Loucy (cell line): ENCODE measurements around the gene CYTH4.

Experiments
- H2AFZ ChIP-seq: fragments of 200-600 bp; sonication (generic); 2 replicates; pipeline ENCODE4 v1.6.0; 2016; ENCODE audit warnings: antibody characterized with exemption, mild to moderate bottlenecking, low read length, moderate library complexity
- H3F3A ChIP-seq: fragments of 200-600 bp; 2 replicates; pipeline ENCODE4 v1.6.0; 2016; ENCODE audit warnings: antibody characterized with exemption, low read depth, mild to moderate bottlenecking
- H3K27me3 ChIP-seq: fragments of 200-600 bp; sonication (generic); 2 replicates; pipeline ENCODE4 v1.6.1; 2014; ENCODE audit warnings: low read length, mild to moderate bottlenecking; ENCODE audit not compliant: insufficient read depth, poor library complexity, severe bottlenecking
- H3K36me3 ChIP-seq: fragments of 200-600 bp; sonication (generic); 2 replicates; pipeline ENCODE4 v1.6.1; 2016; ENCODE audit warnings: low read length; ENCODE audit not compliant: insufficient read depth
- H3K4me1 ChIP-seq: fragments of 200-600 bp; sonication (generic); 2 replicates; pipeline ENCODE4 v1.5.1; 2014; ENCODE audit warnings: low read length, mild to moderate bottlenecking; ENCODE audit not compliant: insufficient read depth, poor library complexity, severe bottlenecking
- H3K4me2 ChIP-seq: fragments of 200-600 bp; sonication (generic); 2 replicates; pipeline ENCODE4 v1.6.0; 2014; ENCODE audit warnings: antibody characterized with exemption, low read length, low read depth, mild to moderate bottlenecking; ENCODE audit not compliant: poor library complexity, severe bottlenecking
- H3K4me3 ChIP-seq: fragments of 200-600 bp; sonication (generic); 2 replicates; pipeline ENCODE4 v1.5.1; 2014; ENCODE audit warnings: low read length, mild to moderate bottlenecking, mixed read lengths; ENCODE audit not compliant: poor library complexity, severe bottlenecking
- H3K79me2 ChIP-seq: fragments of 200-600 bp; sonication (generic); 2 replicates; pipeline ENCODE4 v1.6.1; 2014; ENCODE audit warnings: low read length; ENCODE audit not compliant: insufficient read depth
- H3K9ac ChIP-seq: fragments of 200-600 bp; sonication (generic); 2 replicates; pipeline ENCODE4 v1.6.0; 2014; ENCODE audit warnings: mild to moderate bottlenecking, low read depth, low read length, moderate library complexity; ENCODE audit not compliant: poor library complexity, severe bottlenecking
- H3K9me2 ChIP-seq: fragments of 200-600 bp; sonication (generic); replicated peaks from 2 replicates; pipeline ENCODE4 v1.6.1; 2016; ENCODE audit warnings: low read depth, low read length, mixed read lengths
- H3K9me3 ChIP-seq: fragments of 200-600 bp; sonication (generic); 2 replicates; pipeline ENCODE4 v1.6.1; 2014; ENCODE audit warnings: mild to moderate bottlenecking, antibody characterized with exemption, low read length, low read depth; ENCODE audit not compliant: insufficient read depth
- H4K20me1 ChIP-seq: fragments of 200-600 bp; sonication (generic); 2 replicates; pipeline ENCODE4 v1.6.0; 2014; ENCODE audit warnings: antibody characterized with exemption, low read length, mild to moderate bottlenecking; ENCODE audit not compliant: insufficient read depth, poor library complexity, severe bottlenecking
- CTCF ChIP-seq: fragments of 200-600 bp; sonication (generic); conservative IDR thresholded peaks from 2 replicates; pipeline ENCODE4 v1.5.1; 2014; ENCODE audit warnings: mild to moderate bottlenecking, antibody characterized with exemption, low read length
- EZH2phosphoT487 ChIP-seq: fragments of 200-600 bp; IDR thresholded peaks from 2 replicates; pipeline ENCODE4 v1.6.1; 2018; ENCODE audit warnings: antibody characterized with exemption, mild to moderate bottlenecking, moderate library complexity, borderline replicate concordance

Gene CYTH4

DNA sequence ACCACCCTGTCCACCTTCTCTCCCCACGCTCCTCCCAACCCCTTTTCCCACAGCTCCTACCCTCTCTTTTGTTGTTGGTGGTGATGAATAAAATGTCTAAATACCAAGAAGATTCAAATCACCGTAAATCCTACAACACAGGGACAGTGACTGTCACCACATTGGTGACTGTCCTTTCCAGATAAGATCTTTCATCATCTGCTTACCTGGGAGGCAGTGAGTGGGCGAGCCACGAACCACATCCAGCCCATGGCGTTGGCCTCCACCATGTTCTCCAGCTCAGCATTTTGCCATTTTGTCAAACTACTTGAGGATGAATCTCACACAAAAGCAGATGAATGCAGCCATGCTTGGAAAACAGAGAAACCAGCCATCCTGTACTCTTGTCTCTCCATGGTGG is 6.7 kb upstream of the CYTH4 start:
- H3K9me3 ChIP-seq, result no peaks in the 10 kb centered on the region
- H3F3A ChIP-seq, result no peaks in the 10 kb centered on the region
- H3K9ac ChIP-seq, result no peak overlapping the region
- H3K79me2 ChIP-seq, result no peaks in the 10 kb centered on the region
- H3K4me2 ChIP-seq, result no peak overlapping the region
- no peak overlapping the region for H2AFZ ChIP-seq
- no peaks in the 10 kb centered on the region for H3K36me3 ChIP-seq
- H3K27me3 ChIP-seq, result no peaks in the 10 kb centered on the region
- H4K20me1 ChIP-seq, result no peaks in the 10 kb centered on the region
- H3K9me2 ChIP-seq, result no peaks in the 10 kb centered on the region
- H3K4me1 ChIP-seq, result peaks cover 47% of the 10 kb centered on the region
- no peak overlapping the region for H3K4me3 ChIP-seq
- TF ChIP-seq EZH2phosphoT487, result no peak
- no peak for TF ChIP-seq CTCF

- Histone ChIP-seq H2AFZ (no peak overlapping the region), H3K4me1 (peaks cover 53% of the 10 kb centered on the region)
These were observed 5.5 kb upstream of the CYTH4 start for GRCh38 chr22:37276776-37277175.

DNA sequence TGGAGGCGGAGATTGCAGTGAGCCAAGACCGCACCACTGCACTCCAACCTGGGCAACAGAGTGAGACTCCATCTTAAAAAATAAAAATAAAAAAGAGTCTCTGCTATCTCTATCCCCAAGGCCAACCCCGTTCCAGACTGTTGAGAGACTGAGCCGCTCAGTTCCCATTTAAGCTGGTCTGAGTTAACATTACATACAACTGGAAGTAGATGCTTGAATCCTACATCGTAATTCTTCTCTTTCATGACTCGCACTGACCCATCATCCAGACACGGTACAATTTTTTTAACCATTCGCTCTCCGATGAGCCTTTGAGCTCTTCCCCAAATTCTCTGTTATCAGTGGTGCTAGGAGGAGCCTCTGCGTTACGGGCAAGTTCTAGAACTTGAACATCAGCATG is 4.9 kb upstream of the CYTH4 start:
- H3K9me2 ChIP-seq, result no peaks in the 10 kb centered on the region
- no peak overlapping the region for H3K4me3 ChIP-seq
- H4K20me1 ChIP-seq, result no peaks in the 10 kb centered on the region
- H3K4me1 ChIP-seq, result peaks cover 58% of the 10 kb centered on the region
- peaks cover 6% of the 10 kb centered on the region for H3K79me2 ChIP-seq
- no peak for TF ChIP-seq CTCF
- TF ChIP-seq EZH2phosphoT487, result no peak
- H3K9ac ChIP-seq, result no peak overlapping the region
- H2AFZ ChIP-seq, result no peak overlapping the region
- H3K36me3 ChIP-seq, result no peaks in the 10 kb centered on the region
- H3K27me3 ChIP-seq, result no peaks in the 10 kb centered on the region
- H3K9me3 ChIP-seq, result no peaks in the 10 kb centered on the region
- no peak overlapping the region for H3K4me2 ChIP-seq
- no peaks in the 10 kb centered on the region for H3F3A ChIP-seq

More at GRCh38 chr22:37276776-37277175, 5.5 kb upstream of the CYTH4 start:
- H3F3A ChIP-seq, result no peaks in the 10 kb centered on the region
- H3K79me2 ChIP-seq, result peaks cover under 1% of the 10 kb centered on the region; the same call in 1 of the 2 replicates
- no peaks in the 10 kb centered on the region for H3K9me2 ChIP-seq
- no peaks in the 10 kb centered on the region for H3K36me3 ChIP-seq
- H3K9me3 ChIP-seq, result no peaks in the 10 kb centered on the region
- H4K20me1 ChIP-seq, result no peaks in the 10 kb centered on the region
- TF ChIP-seq CTCF (no peak), EZH2phosphoT487 (no peak)
- no peak overlapping the region for H3K4me3 ChIP-seq
- H3K27me3 ChIP-seq, result no peaks in the 10 kb centered on the region
- no peak overlapping the region for H3K4me2 ChIP-seq
- H3K9ac ChIP-seq, result no peak overlapping the region
